Measurements from ENCODE around the gene CEP131. TPM values are rescaled to one million over a fixed set of nuclear protein-coding genes. Genes with fewer than 3 reads are reported as not detected.

The CEP131 gene
- total RNA-seq, 2 donors from 2014 or later = 9.9 to 22.7 TPM

DNA sequence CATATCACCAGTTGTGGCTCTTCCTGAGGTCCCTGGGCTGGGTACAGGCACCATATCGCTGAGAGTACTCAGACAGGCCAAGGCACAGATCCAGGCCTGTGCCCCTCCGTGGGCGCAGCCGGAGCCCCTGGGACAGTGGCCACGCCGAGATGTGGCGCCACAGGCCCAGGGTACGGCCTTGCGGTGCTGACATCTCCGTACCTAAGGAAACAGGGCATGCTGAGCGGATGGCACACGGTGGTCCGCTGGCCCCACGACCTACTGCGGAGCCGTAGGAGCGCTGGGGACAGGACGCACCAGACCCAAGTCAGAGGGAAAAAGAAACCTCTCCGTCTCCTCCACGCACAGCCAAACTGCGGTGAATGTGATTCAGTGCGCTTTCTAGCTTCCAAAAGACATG is 42.8 kb upstream of the CEP131 start:
- Histone ChIP-seq H3K36me3 (replicated peaks in 1 of 2; ENCODE audit: insufficient read depth in 1 of 2, low read depth in 2 of 2) (peaks cover 11 to 32% of the 10 kb centered on the region in 2 donors), H3K27me3 (no peaks in the 10 kb centered on the region), H3K4me1 (no peaks in the 10 kb centered on the region), H3K9me3 (no peaks in the 10 kb centered on the region), H3K4me3 (no peak overlapping the region), H3K27ac (no peak overlapping the region)
- TF ChIP-seq POLR2A (IDR thresholded peaks at IDR 0.05) = no peak
- TF ChIP-seq, protein P1, sequence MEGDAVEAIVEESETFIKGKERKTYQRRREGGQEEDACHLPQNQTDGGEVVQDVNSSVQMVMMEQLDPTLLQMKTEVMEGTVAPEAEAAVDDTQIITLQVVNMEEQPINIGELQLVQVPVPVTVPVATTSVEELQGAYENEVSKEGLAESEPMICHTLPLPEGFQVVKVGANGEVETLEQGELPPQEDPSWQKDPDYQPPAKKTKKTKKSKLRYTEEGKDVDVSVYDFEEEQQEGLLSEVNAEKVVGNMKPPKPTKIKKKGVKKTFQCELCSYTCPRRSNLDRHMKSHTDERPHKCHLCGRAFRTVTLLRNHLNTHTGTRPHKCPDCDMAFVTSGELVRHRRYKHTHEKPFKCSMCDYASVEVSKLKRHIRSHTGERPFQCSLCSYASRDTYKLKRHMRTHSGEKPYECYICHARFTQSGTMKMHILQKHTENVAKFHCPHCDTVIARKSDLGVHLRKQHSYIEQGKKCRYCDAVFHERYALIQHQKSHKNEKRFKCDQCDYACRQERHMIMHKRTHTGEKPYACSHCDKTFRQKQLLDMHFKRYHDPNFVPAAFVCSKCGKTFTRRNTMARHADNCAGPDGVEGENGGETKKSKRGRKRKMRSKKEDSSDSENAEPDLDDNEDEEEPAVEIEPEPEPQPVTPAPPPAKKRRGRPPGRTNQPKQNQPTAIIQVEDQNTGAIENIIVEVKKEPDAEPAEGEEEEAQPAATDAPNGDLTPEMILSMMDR (IDR thresholded peaks at IDR 0.05) = no peak
- 94 to 96% methylated on average over 18 to 22 of the region's 22 CpGs for WGBS, 2 donors
- intact Hi-C loops (cut with DNase I) = no loop called here
- no peak for ATAC-seq
- no peak for DNase-seq

DNA sequence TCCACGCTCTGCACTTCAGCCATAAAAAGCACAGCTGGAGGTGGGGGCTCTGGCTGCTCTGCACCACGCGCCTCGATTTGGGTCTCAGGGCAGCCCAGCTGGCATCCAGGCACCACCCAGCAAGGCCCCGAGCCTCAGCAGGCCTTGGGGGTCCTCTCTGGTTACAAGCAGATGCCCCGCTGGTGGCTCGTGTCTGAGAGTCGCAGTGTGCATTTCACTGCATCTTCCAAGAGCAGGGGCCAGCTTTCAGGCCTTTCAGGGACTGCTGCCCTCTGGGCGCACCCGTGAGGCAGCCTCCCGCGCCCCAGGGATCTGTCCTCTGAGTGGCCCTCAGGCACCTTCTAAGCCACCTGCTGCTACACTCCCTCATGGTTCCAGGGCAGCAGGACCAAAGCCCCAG is 41.9 kb upstream of the CEP131 start:
- Histone ChIP-seq H3K4me1 (no peaks in the 10 kb centered on the region), H3K27ac (no peak overlapping the region), H3K27me3 (no peaks in the 10 kb centered on the region), H3K4me3 (no peak overlapping the region), H3K9me3 (no peaks in the 10 kb centered on the region), H3K36me3 (replicated peaks in 1 of 2; ENCODE audit: insufficient read depth in 1 of 2, low read depth in 2 of 2) (peaks cover 14 to 30% of the 10 kb centered on the region in 2 donors)
- intact Hi-C loops (cut with DNase I) = no loop called here
- DNase-seq = no peak
- no peak for TF ChIP-seq POLR2A (IDR thresholded peaks at IDR 0.05)
- TF ChIP-seq, protein P1 (IDR thresholded peaks at IDR 0.05) = no peak
- ATAC-seq = no peak
- 89 to 100% methylated on average over 1 to 12 of the region's 12 CpGs for whole genome bisulfite sequencing, 2 donors

DNA sequence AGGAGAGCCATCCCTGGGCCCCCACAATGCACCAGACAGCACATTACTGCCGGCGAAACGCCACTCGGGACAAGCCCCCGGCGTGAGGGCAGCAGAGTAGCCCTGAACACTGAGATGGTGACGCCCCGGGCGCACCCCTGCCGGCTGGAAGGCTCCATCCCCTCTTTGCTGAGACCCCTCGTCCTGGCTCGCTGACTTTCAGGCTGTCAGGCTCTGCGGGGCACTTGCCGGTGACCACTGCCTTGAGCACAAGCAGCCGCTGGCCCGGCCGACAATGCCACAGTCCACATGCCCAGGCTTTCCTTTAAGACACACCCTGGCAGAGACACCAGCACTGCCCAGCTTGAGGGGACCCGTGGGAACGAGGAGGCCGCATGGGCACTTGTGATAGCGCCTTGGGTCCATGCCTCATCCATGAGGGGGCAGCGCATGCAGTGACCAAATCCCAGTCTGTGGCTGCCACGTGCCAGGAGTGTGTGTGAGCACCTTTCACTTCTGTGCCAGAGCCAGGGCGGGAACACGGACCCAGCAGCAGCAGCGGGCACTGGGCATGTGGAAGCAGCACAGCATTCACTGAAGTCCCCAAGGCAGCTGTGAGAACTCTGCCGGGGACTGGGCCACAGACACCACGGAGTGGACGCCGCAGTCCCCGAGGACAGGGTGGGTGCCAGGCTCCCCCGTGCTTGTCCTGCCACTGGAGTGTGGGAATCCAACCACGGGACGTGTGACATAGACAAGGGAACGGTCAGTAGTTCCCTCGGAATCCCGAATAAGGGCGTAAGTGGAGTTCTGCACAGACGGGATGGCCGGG is 40.8 kb upstream of the CEP131 start:
- ATAC-seq = no peak
- peaks cover 18 to 35% of the 10 kb centered on the region in 2 donors for H3K36me3 ChIP-seq (replicated peaks in 1 of 2; ENCODE audit: insufficient read depth in 1 of 2, low read depth in 2 of 2)

DNA sequence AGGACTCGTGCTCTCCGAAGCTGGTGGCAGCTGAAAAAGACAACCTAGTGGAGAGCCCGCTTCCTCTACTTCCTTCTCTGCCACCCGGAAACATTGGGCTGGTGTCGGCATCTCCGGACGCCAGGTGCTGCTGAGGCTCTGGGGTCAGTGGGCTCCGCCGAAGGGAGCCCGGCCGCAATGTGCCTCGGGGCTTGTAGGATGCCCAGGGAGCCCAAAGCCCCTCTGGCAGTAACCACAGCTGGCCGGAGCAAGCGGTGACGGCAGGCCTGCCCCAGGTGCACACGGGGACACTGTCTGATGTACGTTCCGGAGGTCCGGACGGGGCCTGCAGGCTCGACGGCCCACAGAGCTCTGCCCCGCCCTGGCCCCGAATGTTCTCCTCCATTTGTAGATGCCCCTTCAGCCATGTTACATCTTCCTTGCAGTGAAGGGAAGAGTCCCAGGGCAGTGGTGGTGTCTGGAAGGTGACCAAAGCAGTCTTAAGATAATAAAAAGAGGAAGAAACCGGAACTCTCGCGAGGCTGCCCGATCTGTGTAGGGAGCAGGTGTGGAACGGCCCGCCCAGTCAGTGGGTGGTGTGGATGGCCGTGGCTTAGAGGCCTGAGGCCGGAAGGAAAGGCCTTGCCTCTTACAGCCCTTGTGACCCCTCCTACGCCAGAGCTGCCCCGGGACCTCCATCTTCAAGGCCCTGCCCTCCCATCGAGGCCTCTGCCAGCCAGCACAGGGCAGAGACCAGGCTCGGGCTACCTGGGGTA is 39.0 kb upstream of the CEP131 start:
- no peak for ATAC-seq
- no peaks in the 10 kb centered on the region for H3K9me3 ChIP-seq
- WGBS, 2 donors = 87 to 91% methylated on average over 29 to 30 of the region's 36 CpGs
- H3K27me3 ChIP-seq = no peaks in the 10 kb centered on the region
- intact Hi-C loops (cut with DNase I) = no loop called here
- H3K36me3 ChIP-seq (replicated peaks in 1 of 2; ENCODE audit: insufficient read depth in 1 of 2, low read depth in 2 of 2) = peaks cover 18 to 37% of the 10 kb centered on the region in 2 donors
- no peaks in the 10 kb centered on the region for H3K4me1 ChIP-seq
- no peak overlapping the region for H3K27ac ChIP-seq
- no peak overlapping the region for H3K4me3 ChIP-seq
- TF ChIP-seq, protein P1 (IDR thresholded peaks at IDR 0.05) = no peak
- no peak for TF ChIP-seq POLR2A (IDR thresholded peaks at IDR 0.05)
- DNase-seq = no peak

More for the DNA sequence above, 40.8 kb upstream of the CEP131 start:
- Histone ChIP-seq H3K9me3 (no peaks in the 10 kb centered on the region), H3K4me3 (no peak overlapping the region), H3K27me3 (no peaks in the 10 kb centered on the region), H3K4me1 (no peaks in the 10 kb centered on the region), H3K27ac (no peak overlapping the region)
- DNase-seq = no peak
- intact Hi-C loops (cut with DNase I) = no loop called here
- 93 to 100% methylated on average over 4 to 37 of the region's 40 CpGs for WGBS, 2 donors
- TF ChIP-seq POLR2A (IDR thresholded peaks at IDR 0.05) = no peak
- TF ChIP-seq, protein P1 (IDR thresholded peaks at IDR 0.05) = no peak

Data from body of pancreas (tissue), 4 donors.